ENCODE data around the gene ZPR1. TPM values are rescaled to one million over a fixed set of nuclear protein-coding genes. Genes with fewer than 3 reads are reported as not detected.
"Not testable (repeated sequence)": the region's sequence is repeated elsewhere in the genome, so short reads cannot be mapped to it uniquely, and the experiment has no call there.

Gene ZPR1
- total RNA-seq, result 61.4 TPM

GRCh38 chr11:116787786-116788486, at the start of gene ZPR1:
Gene ZPR1, minus strand, starts transcription at chr11:116788023. Its CDS starts 33 bp downstream, at chr11:116787990.
- DNase-seq (ENCODE audit: low spot score), result peak; percentile 89

GRCh38 chr11:116836632-116836991, 48.8 kb upstream of the ZPR1 start:
- DNase-seq (ENCODE audit: low spot score), result no peak

GRCh38 chr11:116835791-116836631, 48.2 kb upstream of the ZPR1 start:
- peak; percentile 85 for DNase-seq (ENCODE audit: low spot score)

- no peak for DNase-seq (ENCODE audit: low spot score)
These were observed 47.4 kb upstream of the ZPR1 start for GRCh38 chr11:116835042-116835772.

- not testable (repeated sequence) for DNase-seq (ENCODE audit: low spot score)
These were observed 46.8 kb upstream of the ZPR1 start for GRCh38 chr11:116834535-116835041.

- DNase-seq (ENCODE audit: low spot score), result no peak
These were observed 46.2 kb upstream of the ZPR1 start for GRCh38 chr11:116833816-116834534.

GRCh38 chr11:116833491-116833815, 45.6 kb upstream of the ZPR1 start:
- no peak for DNase-seq (ENCODE audit: low spot score)

- no peak for DNase-seq (ENCODE audit: low spot score)
These were observed 44.8 kb upstream of the ZPR1 start for GRCh38 chr11:116832350-116833290.

- DNase-seq (ENCODE audit: low spot score), result no peak
These were observed 44.0 kb upstream of the ZPR1 start for GRCh38 chr11:116831790-116832349.

- no peak for DNase-seq (ENCODE audit: low spot score)
These were observed 42.5 kb upstream of the ZPR1 start for GRCh38 chr11:116830184-116830912.

- DNase-seq (ENCODE audit: low spot score), result no peak
These were observed 41.8 kb upstream of the ZPR1 start, which contains the start of gene APOC3 for GRCh38 chr11:116829525-116830183. Gene APOC3, plus strand, starts transcription at chr11:116829907. Its CDS starts 676 bp downstream, at chr11:116830583.

- DNase-seq (ENCODE audit: low spot score), result no peak
These were observed 41.1 kb upstream of the ZPR1 start for GRCh38 chr11:116828632-116829524.

GRCh38 chr11:116827461-116827860, 39.6 kb upstream of the ZPR1 start:
- DNase-seq (ENCODE audit: low spot score), result no peak

GRCh38 chr11:116826751-116827431, 39.1 kb upstream of the ZPR1 start:
- no peak for DNase-seq (ENCODE audit: low spot score)

GRCh38 chr11:116825854-116826750, 38.3 kb upstream of the ZPR1 start:
- DNase-seq (ENCODE audit: low spot score), result no peak

GRCh38 chr11:116825434-116825833, 37.6 kb upstream of the ZPR1 start:
- no peak for DNase-seq (ENCODE audit: low spot score)

All from ureter (tissue), 1 donor.